ENCODE results near the gene RIOK3.
A peak's percentile ranks its signal among the peaks of the same experiment; 100 is the strongest.

Gene RIOK3

DNA sequence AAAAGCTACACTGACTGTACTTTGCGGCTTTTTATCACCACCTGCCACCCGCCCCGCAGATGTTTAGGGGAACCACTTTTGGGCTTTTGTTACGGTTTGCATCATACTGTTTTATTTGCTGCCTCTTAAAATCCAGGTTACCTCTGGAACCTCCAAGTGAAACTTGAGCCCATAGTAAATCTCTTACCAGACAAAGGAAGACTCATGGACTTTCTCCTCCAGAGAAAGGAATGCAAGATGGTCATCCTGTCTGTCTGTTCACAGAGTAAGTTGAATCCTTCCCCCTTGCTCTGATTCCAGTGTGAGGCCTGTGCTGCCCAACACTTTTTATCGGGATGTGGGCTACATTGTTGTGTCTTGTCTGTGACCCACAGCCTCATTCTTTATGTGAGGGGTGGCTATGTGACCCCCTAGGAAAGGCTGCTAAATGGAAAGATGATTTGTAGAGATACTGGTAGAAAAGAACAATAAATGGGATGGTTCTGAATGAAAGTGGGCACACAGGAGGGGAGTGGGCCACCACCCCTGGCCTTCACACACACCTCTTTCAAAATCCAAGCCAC lies 73.5 kb downstream of the RIOK3 start:
- H3K4me3 ChIP-seq (replicated peaks; ENCODE audit: low read depth, low read length): no peak overlapping the region
- TF ChIP-seq CTCF (IDR thresholded peaks at IDR 0.05; ENCODE audit: low read length, missing control alignments): no peak
- no peak for DNase-seq (ENCODE audit: low read depth)

DNA sequence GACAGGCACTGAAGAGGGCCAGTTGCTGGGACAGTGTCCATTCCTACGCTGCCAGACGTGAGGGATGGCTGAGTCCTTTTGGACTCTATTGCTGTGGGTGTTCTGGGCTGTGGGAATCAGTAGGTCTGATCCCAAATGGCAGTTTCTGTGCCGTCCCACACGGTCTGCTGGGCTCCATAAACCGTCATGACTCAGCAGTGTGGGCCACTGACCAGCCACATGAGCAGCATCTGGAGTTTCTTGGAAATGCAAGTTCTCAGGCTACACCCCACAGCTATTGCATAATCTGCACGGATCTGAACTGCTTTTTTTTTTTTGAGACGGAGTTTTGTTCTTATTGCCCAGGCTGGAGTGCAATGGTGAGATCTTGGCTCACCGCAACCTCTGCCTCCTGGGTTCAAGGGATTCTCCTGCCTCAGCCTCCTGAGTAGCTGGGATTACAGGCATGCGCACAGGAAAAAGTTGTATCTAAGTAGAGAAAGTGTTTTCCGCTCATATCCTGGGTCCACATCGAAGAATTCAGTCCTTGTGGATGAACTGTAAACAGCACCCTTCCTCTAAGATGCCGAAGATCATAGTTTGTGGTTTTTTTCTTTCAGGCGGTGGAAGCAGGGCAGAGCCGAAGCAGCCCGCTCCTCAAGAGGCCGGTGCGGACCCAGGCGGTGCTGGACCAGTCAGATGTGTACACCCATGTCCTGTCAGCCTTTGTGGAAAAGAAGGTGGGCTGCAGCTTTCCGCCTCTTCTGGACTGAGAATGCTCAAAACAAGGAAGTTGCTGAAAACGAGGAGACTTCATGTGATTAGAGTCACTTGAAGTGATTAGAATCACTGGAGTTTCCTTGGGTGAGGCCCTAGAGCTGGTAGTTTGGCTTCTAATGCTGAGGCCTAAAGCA lies 75.7 kb downstream of the RIOK3 start:
- TF ChIP-seq CTCF (IDR thresholded peaks at IDR 0.05; ENCODE audit: low read length, missing control alignments): no peak
- H3K4me3 ChIP-seq (replicated peaks; ENCODE audit: low read depth, low read length): no peak overlapping the region
- DNase-seq (ENCODE audit: low read depth): peak; percentile 37

GRCh38 chr18:23529604-23530003 lies 76.5 kb downstream of the RIOK3 start:
- peak; percentile 29 for DNase-seq (ENCODE audit: low read depth)
- TF ChIP-seq CTCF (IDR thresholded peaks at IDR 0.05; ENCODE audit: low read length, missing control alignments): no peak
- no peak overlapping the region for H3K4me3 ChIP-seq (replicated peaks; ENCODE audit: low read depth, low read length)

DNA sequence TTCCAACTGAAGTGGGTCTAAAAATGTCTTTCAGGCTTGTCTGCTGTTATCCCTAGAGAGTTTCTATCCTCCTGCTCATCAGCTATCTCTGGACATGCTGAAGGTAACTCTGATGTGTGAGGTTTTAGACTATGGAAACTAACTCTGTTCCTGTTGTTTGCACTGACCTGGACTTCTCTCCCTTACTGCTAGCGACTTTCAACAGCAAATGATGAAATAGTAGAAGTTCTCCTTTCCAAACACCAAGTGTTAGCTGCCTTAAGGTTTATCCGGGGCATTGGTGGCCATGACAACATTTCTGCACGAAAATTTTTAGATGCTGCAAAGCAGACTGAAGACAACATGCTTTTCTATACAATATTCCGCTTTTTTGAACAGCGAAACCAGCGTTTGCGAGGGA lies 77.1 kb downstream of the RIOK3 start:
- no peak for DNase-seq (ENCODE audit: low read depth)
- no peak overlapping the region for H3K4me3 ChIP-seq (replicated peaks; ENCODE audit: low read depth, low read length)
- TF ChIP-seq CTCF (IDR thresholded peaks at IDR 0.05; ENCODE audit: low read length, missing control alignments): no peak

DNA sequence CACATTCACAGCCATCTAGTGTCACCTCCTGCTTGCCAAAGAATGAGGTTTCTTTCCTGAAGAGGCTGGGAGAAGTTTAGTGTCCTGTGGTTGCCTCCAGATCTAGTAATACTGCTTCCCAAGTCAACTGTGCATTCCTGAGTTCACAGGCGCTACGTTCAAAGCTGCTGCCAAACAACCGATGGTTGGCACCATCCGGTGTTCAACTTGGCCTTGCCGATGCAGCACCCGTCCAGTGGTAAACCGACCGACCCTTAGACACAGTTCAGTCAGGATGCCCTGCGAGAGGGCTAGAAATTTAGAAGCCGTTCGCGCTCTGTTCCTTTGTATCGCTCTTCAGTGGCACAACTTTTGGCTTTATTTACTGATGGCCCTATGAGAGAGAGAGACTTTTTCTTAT lies 78.8 kb downstream of the RIOK3 start:
- no peak for TF ChIP-seq CTCF (IDR thresholded peaks at IDR 0.05; ENCODE audit: low read length, missing control alignments)
- no peak overlapping the region for H3K4me3 ChIP-seq (replicated peaks; ENCODE audit: low read depth, low read length)
- DNase-seq (ENCODE audit: low read depth): no peak

Data from fibroblast of pulmonary artery (primary cell).